ENCODE data around the gene SH3BP4.

DNA sequence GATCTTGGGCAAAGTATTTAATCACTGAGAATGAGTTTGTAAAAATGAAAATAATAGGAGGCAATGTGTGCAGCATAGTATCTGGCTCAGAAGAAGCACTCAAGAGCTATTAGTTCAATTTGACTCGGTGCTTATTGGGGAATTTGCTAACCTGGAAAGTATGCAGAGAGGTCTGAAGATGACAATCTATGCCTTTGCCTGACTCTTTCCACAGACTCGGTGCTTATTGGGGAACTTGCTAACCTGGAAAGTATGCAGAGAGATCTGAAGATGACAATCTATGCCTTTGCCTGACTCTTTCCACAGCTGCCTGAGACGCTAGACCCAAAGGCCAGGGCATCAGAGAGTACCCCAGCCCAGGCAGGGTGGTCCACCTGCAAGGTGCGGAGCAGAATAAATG, 12.2 kb upstream of the SH3BP4 start:
- TF ChIP-seq, protein P1, sequence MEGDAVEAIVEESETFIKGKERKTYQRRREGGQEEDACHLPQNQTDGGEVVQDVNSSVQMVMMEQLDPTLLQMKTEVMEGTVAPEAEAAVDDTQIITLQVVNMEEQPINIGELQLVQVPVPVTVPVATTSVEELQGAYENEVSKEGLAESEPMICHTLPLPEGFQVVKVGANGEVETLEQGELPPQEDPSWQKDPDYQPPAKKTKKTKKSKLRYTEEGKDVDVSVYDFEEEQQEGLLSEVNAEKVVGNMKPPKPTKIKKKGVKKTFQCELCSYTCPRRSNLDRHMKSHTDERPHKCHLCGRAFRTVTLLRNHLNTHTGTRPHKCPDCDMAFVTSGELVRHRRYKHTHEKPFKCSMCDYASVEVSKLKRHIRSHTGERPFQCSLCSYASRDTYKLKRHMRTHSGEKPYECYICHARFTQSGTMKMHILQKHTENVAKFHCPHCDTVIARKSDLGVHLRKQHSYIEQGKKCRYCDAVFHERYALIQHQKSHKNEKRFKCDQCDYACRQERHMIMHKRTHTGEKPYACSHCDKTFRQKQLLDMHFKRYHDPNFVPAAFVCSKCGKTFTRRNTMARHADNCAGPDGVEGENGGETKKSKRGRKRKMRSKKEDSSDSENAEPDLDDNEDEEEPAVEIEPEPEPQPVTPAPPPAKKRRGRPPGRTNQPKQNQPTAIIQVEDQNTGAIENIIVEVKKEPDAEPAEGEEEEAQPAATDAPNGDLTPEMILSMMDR (IDR thresholded peaks at IDR 0.05; ENCODE audit: low read depth, low read length): no peak
- TF ChIP-seq EZH2phosphoT487 (IDR thresholded peaks at IDR 0.05; ENCODE audit: low read depth): no peak
